Measurements from ENCODE around the gene EPM2A. TPM values are rescaled to one million over a fixed set of nuclear protein-coding genes. Genes with fewer than 3 reads are reported as not detected.

EPM2A gene
- total RNA-seq, 4 donors from 2014 or later: 2.4 to 24.4 (median 6.6) TPM

DNA sequence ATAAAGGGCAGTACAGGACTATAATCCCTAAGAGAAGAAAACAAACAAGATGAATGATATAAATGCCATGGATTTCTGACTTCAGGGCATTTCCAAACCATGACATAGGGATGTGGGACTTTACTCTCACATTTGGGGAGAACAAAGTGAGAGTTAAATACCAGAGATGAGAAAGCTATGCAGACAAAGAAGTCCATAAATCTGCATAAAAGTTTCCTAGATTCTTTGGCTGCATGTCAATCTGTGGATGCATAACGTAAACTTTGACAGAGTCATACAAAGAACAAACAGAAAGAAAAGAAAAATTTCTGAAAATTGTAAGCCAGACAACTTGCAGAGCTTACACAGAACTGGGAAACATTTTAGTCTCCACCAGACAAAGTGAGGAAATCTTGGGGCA is 11.7 kb downstream of the EPM2A start:
- H3K9me3 ChIP-seq: peaks cover 0 to 7% (median 0%) of the 10 kb centered on the region in 3 donors
- WGBS, 2 donors: 29 to 41% methylated on average over 1 of the region's 1 CpG
- no peaks in the 10 kb centered on the region for H3K4me1 ChIP-seq
- H3K36me3 ChIP-seq: peaks cover 0 to 4% (median 0%) of the 10 kb centered on the region in 3 donors
- no peak overlapping the region for H3K4me3 ChIP-seq
- H3K27me3 ChIP-seq: no peaks in the 10 kb centered on the region
- intact Hi-C loops (cut with DNase I): no loop called here
- DNase-seq: no peak
- TF ChIP-seq, protein P1, sequence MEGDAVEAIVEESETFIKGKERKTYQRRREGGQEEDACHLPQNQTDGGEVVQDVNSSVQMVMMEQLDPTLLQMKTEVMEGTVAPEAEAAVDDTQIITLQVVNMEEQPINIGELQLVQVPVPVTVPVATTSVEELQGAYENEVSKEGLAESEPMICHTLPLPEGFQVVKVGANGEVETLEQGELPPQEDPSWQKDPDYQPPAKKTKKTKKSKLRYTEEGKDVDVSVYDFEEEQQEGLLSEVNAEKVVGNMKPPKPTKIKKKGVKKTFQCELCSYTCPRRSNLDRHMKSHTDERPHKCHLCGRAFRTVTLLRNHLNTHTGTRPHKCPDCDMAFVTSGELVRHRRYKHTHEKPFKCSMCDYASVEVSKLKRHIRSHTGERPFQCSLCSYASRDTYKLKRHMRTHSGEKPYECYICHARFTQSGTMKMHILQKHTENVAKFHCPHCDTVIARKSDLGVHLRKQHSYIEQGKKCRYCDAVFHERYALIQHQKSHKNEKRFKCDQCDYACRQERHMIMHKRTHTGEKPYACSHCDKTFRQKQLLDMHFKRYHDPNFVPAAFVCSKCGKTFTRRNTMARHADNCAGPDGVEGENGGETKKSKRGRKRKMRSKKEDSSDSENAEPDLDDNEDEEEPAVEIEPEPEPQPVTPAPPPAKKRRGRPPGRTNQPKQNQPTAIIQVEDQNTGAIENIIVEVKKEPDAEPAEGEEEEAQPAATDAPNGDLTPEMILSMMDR (IDR thresholded peaks at IDR 0.05): no peak
- no peak for TF ChIP-seq POLR2A (IDR thresholded peaks at IDR 0.05)
- H3K27ac ChIP-seq: no peak overlapping the region

DNA sequence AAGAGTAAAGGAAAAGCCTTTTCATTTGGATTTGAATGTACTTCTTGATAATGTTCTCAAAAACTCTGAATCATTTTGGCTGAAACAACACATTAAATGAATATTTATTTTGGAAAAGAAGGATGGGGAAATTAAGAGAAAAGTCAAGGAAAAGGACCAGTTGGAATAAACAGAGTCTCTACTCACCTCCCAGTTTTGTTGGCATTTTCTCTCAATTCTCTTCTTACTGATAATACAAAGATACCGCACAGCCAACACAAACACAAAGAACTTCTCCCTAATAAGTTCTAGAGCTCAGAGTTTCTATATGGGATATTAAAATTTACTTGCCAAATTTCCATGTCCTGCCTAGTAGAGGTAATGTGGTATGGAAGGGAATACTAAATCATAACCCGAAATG is 13.1 kb downstream of the EPM2A start:
- Histone ChIP-seq H3K4me3 (no peak overlapping the region), H3K4me1 (no peaks in the 10 kb centered on the region), H3K36me3 (peaks cover 0 to 4% (median 0%) of the 10 kb centered on the region in 3 donors), H3K9me3 (peaks cover 0 to 5% (median 0%) of the 10 kb centered on the region in 3 donors), H3K27me3 (no peaks in the 10 kb centered on the region), H3K27ac (no peak overlapping the region)
- DNase-seq: no peak
- intact Hi-C loops (cut with DNase I): no loop called here
- WGBS, 2 donors: 90 to 100% methylated on average over 2 of the region's 2 CpGs
- TF ChIP-seq, protein P1 (IDR thresholded peaks at IDR 0.05): no peak
- TF ChIP-seq POLR2A (IDR thresholded peaks at IDR 0.05): no peak

DNA sequence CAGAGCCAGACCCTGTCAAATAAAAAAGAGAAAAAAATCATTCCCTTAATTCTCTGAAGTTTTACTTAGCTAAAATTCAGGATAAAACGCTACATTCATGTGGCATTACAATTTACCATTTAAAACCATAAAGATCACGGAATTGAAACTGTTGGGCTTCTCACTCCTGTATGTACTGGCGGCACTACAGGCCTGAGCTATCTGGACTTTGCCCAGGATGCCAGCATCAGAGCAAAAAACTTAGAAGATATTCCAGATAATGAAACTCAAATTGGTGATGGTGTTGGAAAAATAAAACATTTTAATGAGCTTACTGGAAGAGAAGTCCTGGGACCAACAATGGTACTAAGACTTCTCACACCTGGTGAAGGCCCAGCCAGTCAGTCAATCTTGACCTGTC is 14.2 kb downstream of the EPM2A start:
- H3K4me3 ChIP-seq: no peak overlapping the region
- intact Hi-C loops (cut with DNase I): no loop called here
- H3K27ac ChIP-seq: no peak overlapping the region
- no peak for TF ChIP-seq POLR2A (IDR thresholded peaks at IDR 0.05)
- TF ChIP-seq, protein P1 (IDR thresholded peaks at IDR 0.05): no peak
- H3K9me3 ChIP-seq: peaks cover 0 to 5% (median 0%) of the 10 kb centered on the region in 3 donors
- H3K36me3 ChIP-seq: peaks cover 0 to 4% (median 0%) of the 10 kb centered on the region in 3 donors
- no peaks in the 10 kb centered on the region for H3K4me1 ChIP-seq
- no peak for DNase-seq
- H3K27me3 ChIP-seq: no peaks in the 10 kb centered on the region
- 92 to 100% methylated on average over 3 of the region's 3 CpGs for WGBS, 2 donors

DNA sequence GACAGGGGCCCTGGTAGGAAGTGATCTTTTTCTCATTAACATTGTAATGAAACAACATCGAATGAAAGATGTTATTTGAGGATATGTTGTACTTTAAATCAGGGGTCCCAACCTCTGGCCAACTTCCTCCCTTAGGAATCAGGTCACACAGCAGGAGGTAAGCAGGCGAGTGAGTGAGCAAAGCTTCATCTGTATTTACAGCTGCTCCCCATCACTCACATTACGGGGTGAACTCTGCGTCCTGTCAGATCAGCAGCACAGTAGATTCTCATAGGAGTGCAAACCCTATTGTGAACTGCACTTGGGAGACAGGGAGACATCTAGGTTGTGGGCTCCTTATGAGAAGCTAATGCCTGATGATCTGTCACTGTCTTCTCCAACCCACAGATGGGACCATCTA is 19.9 kb downstream of the EPM2A start:
- 87 to 90% methylated on average over 2 to 4 of the region's 4 CpGs for WGBS, 2 donors
- intact Hi-C loops (cut with DNase I): no loop called here
- H3K4me1 ChIP-seq: no peaks in the 10 kb centered on the region

DNA sequence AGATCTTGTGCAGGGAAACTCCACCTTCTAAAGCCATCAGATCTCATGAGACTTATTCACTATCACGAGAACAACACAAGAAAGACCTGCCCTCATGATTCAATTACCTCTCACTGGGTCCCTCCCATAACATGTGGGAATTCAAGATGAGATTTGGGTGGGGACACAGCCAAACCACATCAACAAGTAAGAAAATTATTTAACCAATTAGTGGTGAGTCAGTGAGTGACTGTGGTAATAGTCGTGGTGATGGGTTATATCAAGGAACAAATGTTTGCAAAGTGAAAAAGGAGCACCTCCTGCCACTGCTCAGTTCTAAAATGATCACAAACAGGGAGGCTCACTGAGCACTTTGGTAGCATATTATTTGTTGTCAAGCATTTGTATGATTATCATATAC is 20.6 kb downstream of the EPM2A start:
- Histone ChIP-seq H3K27me3 (no peaks in the 10 kb centered on the region), H3K36me3 (peaks cover 0 to 10% (median 0%) of the 10 kb centered on the region in 3 donors), H3K4me3 (no peak overlapping the region), H3K27ac (no peak overlapping the region), H3K4me1 (no peaks in the 10 kb centered on the region), H3K9me3 (peaks cover 0 to 8% (median 6%) of the 10 kb centered on the region in 3 donors)
- 70 to 75% methylated on average over 2 of the region's 2 CpGs for WGBS, 2 donors
- TF ChIP-seq, protein P1 (IDR thresholded peaks at IDR 0.05): no peak
- no peak for TF ChIP-seq POLR2A (IDR thresholded peaks at IDR 0.05)
- no peak for DNase-seq
- intact Hi-C loops (cut with DNase I): no loop called here

More for the DNA sequence above, 19.9 kb downstream of the EPM2A start:
- peaks cover 0 to 8% (median 6%) of the 10 kb centered on the region in 3 donors for H3K9me3 ChIP-seq
- peaks cover 0 to 13% (median 0%) of the 10 kb centered on the region in 3 donors for H3K36me3 ChIP-seq
- no peak overlapping the region for H3K27ac ChIP-seq
- no peak for DNase-seq
- no peak overlapping the region for H3K4me3 ChIP-seq
- H3K27me3 ChIP-seq: no peaks in the 10 kb centered on the region
- TF ChIP-seq, protein P1 (IDR thresholded peaks at IDR 0.05): no peak
- no peak for TF ChIP-seq POLR2A (IDR thresholded peaks at IDR 0.05)
